GM19468 (cell line): ENCODE results near the gene NME2.
A peak's percentile ranks its signal among the peaks of the same experiment; 100 is the strongest.
"Not testable (repeated sequence)": the region's sequence is repeated elsewhere in the genome, so short reads cannot be mapped to it uniquely, and the experiment has no call there.

Experiments
- ATAC-seq: cut with Tn5 transposase; IDR thresholded peaks from one replicate; pipeline ENCODE4 v1.9.1; 2021; ENCODE audit warnings: mild to moderate bottlenecking, moderate library complexity, moderate number of reproducible peaks; ENCODE audit not compliant: unreplicated experiment; ENCODE audit errors: extremely low read depth

The NME2 gene

GRCh38 chr17:51166198-51166986 is at the start of gene NME2:
NME2 (plus strand) TSS chr17:51166411; CDS start chr17:51166831, 420 bp downstream.
- peak; percentile 63 for ATAC-seq

GRCh38 chr17:51118330-51119195 is 47.6 kb upstream of the NME2 start:
- ATAC-seq, result no peak

GRCh38 chr17:51119415-51120356 is 46.5 kb upstream of the NME2 start:
- ATAC-seq, result no peak

- ATAC-seq, result peak; percentile 12
These were observed 45.9 kb upstream of the NME2 start for GRCh38 chr17:51120357-51120738.

- ATAC-seq, result peak; percentile 69
These were observed 45.2 kb upstream of the NME2 start, which contains the start of gene SPAG9 for GRCh38 chr17:51120739-51121619. SPAG9 (minus strand) TSS chr17:51120868; CDS start chr17:51120656, 212 bp downstream.

- ATAC-seq, result no peak
These were observed 44.4 kb upstream of the NME2 start for GRCh38 chr17:51121620-51122472.

GRCh38 chr17:51122473-51123115 is 43.6 kb upstream of the NME2 start:
- ATAC-seq, result not testable (repeated sequence)

- no peak for ATAC-seq
These were observed 41.3 kb upstream of the NME2 start for GRCh38 chr17:51124640-51125503.

GRCh38 chr17:51128076-51128475 is 38.1 kb upstream of the NME2 start:
- ATAC-seq, result no peak

GRCh38 chr17:51132964-51133319 is 33.3 kb upstream of the NME2 start:
- ATAC-seq, result no peak

GRCh38 chr17:51133365-51133764 is 32.8 kb upstream of the NME2 start:
- ATAC-seq, result no peak

GRCh38 chr17:51135956-51136355 is 30.3 kb upstream of the NME2 start:
- ATAC-seq, result no peak

- ATAC-seq, result no peak
These were observed 23.6 kb upstream of the NME2 start for GRCh38 chr17:51142597-51142996.

- ATAC-seq, result no peak
These were observed 21.8 kb upstream of the NME2 start for GRCh38 chr17:51144266-51145022.

GRCh38 chr17:51147650-51148049 is 18.6 kb upstream of the NME2 start:
- no peak for ATAC-seq

GRCh38 chr17:51149163-51149562 is 17.0 kb upstream of the NME2 start:
- ATAC-seq, result no peak
